ENCODE data around the gene CCDC88C. TPM values are rescaled to one million over a fixed set of nuclear protein-coding genes. Genes with fewer than 3 reads are reported as not detected.

CCDC88C gene
- total and polyA plus RNA-seq, 3 donors from 2014 or later, result 36.5 to 51.3 (median 47.4) TPM

DNA sequence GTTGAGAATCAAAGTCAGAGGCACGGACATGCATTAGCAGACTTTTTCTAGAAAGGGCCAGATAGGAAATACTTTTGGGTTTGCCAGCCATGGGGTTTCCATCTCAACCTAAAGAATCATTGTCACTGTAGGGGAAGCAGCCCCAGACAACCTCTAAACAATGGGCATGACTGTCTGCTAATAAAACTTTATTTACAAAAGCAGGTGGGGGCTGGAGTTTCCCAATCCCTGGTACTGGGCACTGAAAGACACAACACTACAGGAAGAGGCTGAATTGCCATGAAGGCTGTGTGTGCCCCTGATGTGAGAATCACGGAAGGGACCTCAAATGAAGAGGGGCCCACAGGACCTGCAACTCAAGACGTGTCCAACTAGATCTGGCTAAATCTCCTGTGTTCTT, 111.1 kb downstream of the CCDC88C start:
- WGBS, 2 donors, result 92 to 95% methylated on average over 3 of the region's 3 CpGs
- intact Hi-C loops (cut with DNase I; ENCODE audit: low total_unique reads), result no loop called here
- H3K4me1 ChIP-seq, result no peaks in the 10 kb centered on the region

DNA sequence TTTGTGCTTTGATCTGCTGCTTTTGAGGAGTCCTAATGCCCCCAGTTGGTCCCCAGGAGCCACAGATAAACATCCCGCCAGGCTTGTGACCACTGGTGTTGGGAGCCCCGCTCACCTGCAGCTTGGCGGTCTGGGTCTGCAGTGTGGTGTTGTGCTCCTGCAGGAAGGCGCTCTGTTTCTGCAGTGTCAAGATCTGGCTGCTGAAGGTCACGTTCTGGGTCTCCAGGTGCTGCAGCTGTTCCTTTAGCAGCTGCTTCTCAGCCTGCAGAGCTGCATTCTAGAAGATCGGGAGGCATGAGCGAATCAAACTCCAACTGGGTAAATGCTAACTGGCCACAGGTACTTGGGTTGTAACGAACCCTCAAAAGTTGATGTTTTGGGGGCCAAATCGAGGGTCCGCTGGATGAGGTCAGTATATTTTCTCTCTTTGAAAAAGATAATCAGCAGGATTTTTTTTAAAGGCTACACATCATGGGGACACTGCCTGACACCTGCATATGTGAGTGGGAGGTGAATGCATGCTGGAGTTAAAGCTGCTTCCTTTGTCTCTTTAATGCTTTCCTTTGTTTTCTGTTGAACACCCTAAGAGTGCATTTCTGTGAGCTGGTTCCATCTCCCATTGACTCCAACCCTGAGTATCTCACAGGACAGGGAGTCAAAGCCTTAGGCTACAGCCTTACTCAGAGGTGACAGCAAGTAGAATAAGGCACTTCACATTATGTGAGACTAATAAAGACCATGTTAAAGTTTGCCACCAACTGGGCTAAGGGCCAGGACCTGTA, 111.8 kb downstream of the CCDC88C start:
- no peak for DNase-seq
- intact Hi-C loops (cut with DNase I; ENCODE audit: low total_unique reads), result no loop called here
- Histone ChIP-seq H3K4me1 (no peaks in the 10 kb centered on the region), H3K36me3 (ENCODE audit: low read depth, missing control alignments) (no peaks in the 10 kb centered on the region), H3K27ac (no peak overlapping the region), H3K9me3 (no peaks in the 10 kb centered on the region), H3K27me3 (no peaks in the 10 kb centered on the region), H3K4me3 (no peak overlapping the region)
- TF ChIP-seq, protein P1, sequence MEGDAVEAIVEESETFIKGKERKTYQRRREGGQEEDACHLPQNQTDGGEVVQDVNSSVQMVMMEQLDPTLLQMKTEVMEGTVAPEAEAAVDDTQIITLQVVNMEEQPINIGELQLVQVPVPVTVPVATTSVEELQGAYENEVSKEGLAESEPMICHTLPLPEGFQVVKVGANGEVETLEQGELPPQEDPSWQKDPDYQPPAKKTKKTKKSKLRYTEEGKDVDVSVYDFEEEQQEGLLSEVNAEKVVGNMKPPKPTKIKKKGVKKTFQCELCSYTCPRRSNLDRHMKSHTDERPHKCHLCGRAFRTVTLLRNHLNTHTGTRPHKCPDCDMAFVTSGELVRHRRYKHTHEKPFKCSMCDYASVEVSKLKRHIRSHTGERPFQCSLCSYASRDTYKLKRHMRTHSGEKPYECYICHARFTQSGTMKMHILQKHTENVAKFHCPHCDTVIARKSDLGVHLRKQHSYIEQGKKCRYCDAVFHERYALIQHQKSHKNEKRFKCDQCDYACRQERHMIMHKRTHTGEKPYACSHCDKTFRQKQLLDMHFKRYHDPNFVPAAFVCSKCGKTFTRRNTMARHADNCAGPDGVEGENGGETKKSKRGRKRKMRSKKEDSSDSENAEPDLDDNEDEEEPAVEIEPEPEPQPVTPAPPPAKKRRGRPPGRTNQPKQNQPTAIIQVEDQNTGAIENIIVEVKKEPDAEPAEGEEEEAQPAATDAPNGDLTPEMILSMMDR (IDR thresholded peaks at IDR 0.05), result no peak
- no peak for TF ChIP-seq POLR2A (IDR thresholded peaks at IDR 0.05)
- 85 to 88% methylated on average over 6 to 10 of the region's 10 CpGs for WGBS, 2 donors

More for the DNA sequence above, 111.1 kb downstream of the CCDC88C start:
- Histone ChIP-seq H3K4me3 (no peak overlapping the region), H3K36me3 (ENCODE audit: low read depth, missing control alignments) (no peaks in the 10 kb centered on the region), H3K9me3 (no peaks in the 10 kb centered on the region), H3K27me3 (no peaks in the 10 kb centered on the region), H3K27ac (no peak overlapping the region)
- no peak for TF ChIP-seq POLR2A (IDR thresholded peaks at IDR 0.05)
- TF ChIP-seq, protein P1 (IDR thresholded peaks at IDR 0.05), result no peak
- no peak for DNase-seq

DNA sequence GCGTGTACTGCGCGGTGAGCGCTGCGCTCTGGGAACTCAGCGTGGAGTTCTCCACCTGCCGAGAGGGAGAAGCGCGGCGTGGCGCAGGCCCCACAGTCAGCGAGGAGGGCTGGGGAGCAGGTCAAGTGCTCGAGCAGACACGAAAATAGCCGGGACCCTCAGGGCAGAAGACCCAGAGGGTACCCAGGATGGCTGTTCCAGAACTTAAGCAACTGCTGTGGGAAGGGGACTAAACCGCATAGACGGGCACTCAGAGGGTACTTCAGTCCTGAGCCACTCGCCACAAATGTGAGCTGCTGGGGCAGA, 113.7 kb downstream of the CCDC88C start:
- WGBS, 2 donors, result 64 to 67% methylated on average over 18 of the region's 18 CpGs
- intact Hi-C loops (cut with DNase I; ENCODE audit: low total_unique reads), result no loop called here

DNA sequence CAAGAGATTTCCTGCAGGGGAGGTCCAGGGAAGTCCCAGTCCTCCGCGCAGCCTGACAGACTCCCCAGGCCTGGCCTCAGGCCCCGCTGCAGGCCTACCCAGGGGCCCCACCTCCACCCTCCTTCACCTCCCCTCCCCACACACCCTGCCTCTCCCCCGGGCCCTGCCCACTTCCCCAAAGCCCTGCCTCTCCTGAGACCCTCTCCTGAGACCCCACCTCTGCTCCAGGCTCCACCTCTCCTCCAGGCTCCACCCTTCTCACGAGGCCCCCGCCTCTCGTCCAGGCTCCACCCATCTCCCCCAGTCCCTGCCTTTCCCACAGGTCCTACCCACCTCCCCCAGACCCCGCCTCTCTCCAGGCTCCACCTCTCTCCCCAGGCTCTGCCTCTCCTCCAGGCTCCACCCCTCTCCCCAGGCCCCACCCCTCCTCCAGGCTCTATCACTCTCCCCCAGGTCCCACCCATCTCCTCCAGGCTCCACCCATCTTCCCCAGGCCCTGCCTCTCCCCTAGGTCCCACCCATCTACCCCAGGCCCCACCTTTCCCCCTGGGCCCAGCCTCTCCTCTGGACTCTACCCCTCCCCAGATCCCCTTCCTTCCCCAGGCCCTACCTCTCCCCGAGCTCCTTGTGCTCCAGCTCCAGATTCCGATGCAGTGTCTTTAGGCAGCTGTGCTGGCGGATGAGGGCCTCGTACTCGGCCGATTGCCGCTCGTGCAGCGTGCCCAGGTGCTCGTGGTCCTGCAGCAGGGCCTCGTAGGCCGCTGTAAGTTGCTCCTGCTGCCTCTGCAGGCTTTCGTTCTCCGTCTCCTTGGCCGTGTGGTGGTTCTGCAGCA, 114.3 kb downstream of the CCDC88C start:
- H3K27me3 ChIP-seq, result no peaks in the 10 kb centered on the region
- no peaks in the 10 kb centered on the region for H3K36me3 ChIP-seq (ENCODE audit: low read depth, missing control alignments)
- intact Hi-C loops (cut with DNase I; ENCODE audit: low total_unique reads), result no loop called here
- no peak overlapping the region for H3K27ac ChIP-seq
- H3K4me3 ChIP-seq, result peak overlapping the region in 1 of 2 donors; percentile 36
- no peaks in the 10 kb centered on the region for H3K4me1 ChIP-seq
- WGBS, 2 donors, result 60 to 66% methylated on average over 23 of the region's 23 CpGs
- H3K9me3 ChIP-seq, result no peaks in the 10 kb centered on the region
- peak; percentile 67 for DNase-seq
- TF ChIP-seq, protein P1 (IDR thresholded peaks at IDR 0.05), result no peak
- TF ChIP-seq POLR2A (IDR thresholded peaks at IDR 0.05), result no peak

More for the DNA sequence above, 113.7 kb downstream of the CCDC88C start:
- TF ChIP-seq, protein P1 (IDR thresholded peaks at IDR 0.05), result no peak
- TF ChIP-seq POLR2A (IDR thresholded peaks at IDR 0.05), result no peak
- Histone ChIP-seq H3K27me3 (no peaks in the 10 kb centered on the region), H3K4me1 (no peaks in the 10 kb centered on the region), H3K4me3 (peak overlapping the region in 1 of 2 donors; percentile 36), H3K27ac (no peak overlapping the region), H3K36me3 (ENCODE audit: low read depth, missing control alignments) (no peaks in the 10 kb centered on the region), H3K9me3 (no peaks in the 10 kb centered on the region)
- no peak for DNase-seq
